Measurements from ENCODE around the gene SOX30.
A peak's percentile ranks its signal among the peaks of the same experiment; 100 is the strongest.
"Not testable (repeated sequence)": the region's sequence is repeated elsewhere in the genome, so short reads cannot be mapped to it uniquely, and the experiment has no call there.

The SOX30 gene

GRCh38 chr5:157652377-157652692, at the start of gene SOX30:
TSS of gene SOX30 (minus strand) at chr5:157652438. CDS start at chr5:157652078, 360 bp downstream.
- TF ChIP-seq CTCF (IDR thresholded peaks at IDR 0.05; ENCODE audit: borderline replicate concordance, insufficient read depth, low read depth, low read length), result no peak
- peak within 1 kb of the TSS; percentile 37 for H3K4me3 ChIP-seq (ENCODE audit: low read depth, low read length)

- H3K4me3 ChIP-seq (ENCODE audit: low read depth, low read length), result not testable (repeated sequence)
Observed at GRCh38 chr5:157698674-157699073, 46.4 kb upstream of the SOX30 start.

GRCh38 chr5:157696154-157696553, 43.9 kb upstream of the SOX30 start:
- H3K4me3 ChIP-seq (ENCODE audit: low read depth, low read length), result not testable (repeated sequence)

GRCh38 chr5:157693816-157694215, 41.6 kb upstream of the SOX30 start:
- H3K4me3 ChIP-seq (ENCODE audit: low read depth, low read length), result not testable (repeated sequence)

GRCh38 chr5:157690690-157691433, 38.6 kb upstream of the SOX30 start:
- TF ChIP-seq CTCF (IDR thresholded peaks at IDR 0.05; ENCODE audit: borderline replicate concordance, insufficient read depth, low read depth, low read length), result no peak
- H3K4me3 ChIP-seq (ENCODE audit: low read depth, low read length), result no peak overlapping the region

GRCh38 chr5:157689942-157690689, 37.9 kb upstream of the SOX30 start:
- peak; percentile 19; the same call in 1 of the 2 replicates for TF ChIP-seq CTCF (IDR thresholded peaks at IDR 0.05; ENCODE audit: borderline replicate concordance, insufficient read depth, low read depth, low read length)
- H3K4me3 ChIP-seq (ENCODE audit: low read depth, low read length), result no peak overlapping the region

- no peak overlapping the region for H3K4me3 ChIP-seq (ENCODE audit: low read depth, low read length)
- no peak for TF ChIP-seq CTCF (IDR thresholded peaks at IDR 0.05; ENCODE audit: borderline replicate concordance, insufficient read depth, low read depth, low read length)
Observed at GRCh38 chr5:157687198-157687554, 34.9 kb upstream of the SOX30 start.

GRCh38 chr5:157686276-157687197, 34.3 kb upstream of the SOX30 start:
- not testable (repeated sequence) for H3K4me3 ChIP-seq (ENCODE audit: low read depth, low read length)

- no peak overlapping the region for H3K4me3 ChIP-seq (ENCODE audit: low read depth, low read length)
- TF ChIP-seq CTCF (IDR thresholded peaks at IDR 0.05; ENCODE audit: borderline replicate concordance, insufficient read depth, low read depth, low read length), result no peak
Observed at GRCh38 chr5:157682257-157682656, 30.0 kb upstream of the SOX30 start.

All from GM12875 (cell line).